IMR-90 (cell line): ENCODE data around the gene DNMT1. TPM values are rescaled to one million over a fixed set of nuclear protein-coding genes. Genes with fewer than 3 reads are reported as not detected.

ENCODE experiments used
- ATAC-seq: fragments of 200-7000 bp; cut with Tn5 transposase; 2 replicates; pipeline ENCODE4 v1.9.1; 2020; ENCODE audit warnings: low read depth, mild to moderate bottlenecking, moderate library complexity
- BruUV-seq: library from RNA; stranded (reverse); fragments of 400-500 nt; replicated peaks from 2 replicates; lab custom pipeline; 2021; lab: Mats Ljungman, UMichigan
- CTCF ChIA-PET: fragments of 300-600 bp; formaldehyde crosslinking; extraction: SDS; loops from one replicate; lab custom pipeline; 2021; ENCODE audit warnings: antibody characterized with exemption; lab: Yijun Ruan, JAX
- POLR2A ChIA-PET: fragments of 300-600 bp; sonication (Branson Sonifier 250); formaldehyde crosslinking; loops from one replicate; lab custom pipeline; 2022; ENCODE audit warnings: antibody characterized with exemption; ENCODE audit not compliant: unreplicated experiment; lab: Charles Lee
- DNase-seq: peaks from one replicate; pipeline ENCODE4 v3.0.0; 2013
- H2AFZ ChIP-seq: replicated peaks from 2 replicates; pipeline ENCODE3; 2013; ENCODE audit warnings: low read length, mild to moderate bottlenecking; ENCODE audit not compliant: poor library complexity
- H2AK5ac ChIP-seq: 2 replicates; pipeline ENCODE4 v1.6.1; 2013; ENCODE audit warnings: low read depth, low read length, inconsistent platforms
- H2AK9ac ChIP-seq: replicated peaks from 2 replicates; pipeline ENCODE3; 2013; ENCODE audit warnings: mild to moderate bottlenecking, low read depth, low read length, moderate library complexity; ENCODE audit not compliant: poor library complexity
- H2BK120ac ChIP-seq: 2 replicates; pipeline ENCODE4 v1.6.1; 2013; ENCODE audit warnings: low read depth, low read length, inconsistent platforms
- H2BK15ac ChIP-seq: 3 replicates; pipeline ENCODE4 v1.6.1; 2013; ENCODE audit warnings: low read depth, low read length, inconsistent platforms
- H2BK20ac ChIP-seq: 2 replicates; pipeline ENCODE4 v1.6.1; 2013; ENCODE audit warnings: low read depth, mild to moderate bottlenecking, inconsistent platforms, low read length, moderate library complexity
- H2BK5ac ChIP-seq: 2 replicates; pipeline ENCODE4 v1.6.1; 2013; ENCODE audit warnings: mild to moderate bottlenecking, low read depth, low read length, inconsistent platforms; ENCODE audit not compliant: poor library complexity, severe bottlenecking
- H3K14ac ChIP-seq: replicated peaks from 2 replicates; pipeline ENCODE4 v1.6.1; 2013; ENCODE audit warnings: low read depth, low read length, inconsistent platforms
- H3K18ac ChIP-seq: 2 replicates; pipeline ENCODE4 v1.6.1; 2013; ENCODE audit warnings: low read depth, low read length, control low read depth
- H3K23ac ChIP-seq: 2 replicates; pipeline ENCODE4 v1.6.1; 2013; ENCODE audit warnings: low read depth, low read length, inconsistent platforms
- H3K27ac ChIP-seq: 2 replicates; pipeline ENCODE4 v1.5.1; 2013; ENCODE audit warnings: mild to moderate bottlenecking, control low read depth, low read length; ENCODE audit not compliant: insufficient read depth
- H3K27me3 ChIP-seq: 2 replicates; pipeline ENCODE4 v1.6.1; 2013; ENCODE audit warnings: low read length; ENCODE audit not compliant: control insufficient read depth, insufficient read depth
- H3K36me3 ChIP-seq: 2 replicates; pipeline ENCODE4 v1.6.1; 2013; ENCODE audit warnings: low read length, mixed read lengths; ENCODE audit not compliant: control insufficient read depth, insufficient read depth
- H3K4ac ChIP-seq: 2 replicates; pipeline ENCODE4 v1.6.1; 2013; ENCODE audit warnings: low read depth, low read length, inconsistent platforms
- H3K4me1 ChIP-seq: 2 replicates; pipeline ENCODE4 v1.6.1; 2013; ENCODE audit warnings: low read length, mixed read lengths; ENCODE audit not compliant: control insufficient read depth, insufficient read depth
- H3K4me2 ChIP-seq: 2 replicates; pipeline ENCODE4 v1.6.1; 2013; ENCODE audit warnings: low read depth, mild to moderate bottlenecking, control low read depth, low read length, moderate library complexity
- H3K4me3 ChIP-seq: 2 replicates; pipeline ENCODE4 v1.5.1; 2013; ENCODE audit warnings: low read depth, mild to moderate bottlenecking, control low read depth, low read length, moderate library complexity; ENCODE audit not compliant: insufficient read depth
- H3K56ac ChIP-seq: 2 replicates; pipeline ENCODE4 v1.6.1; 2013; ENCODE audit warnings: low read length, inconsistent platforms; ENCODE audit not compliant: insufficient read depth; ENCODE audit errors: extremely low read depth
- H3K79me1 ChIP-seq, 2 experiments: 2 replicates each; pipeline ENCODE4 v1.6.1; 2013; ENCODE audit warnings: low read length in 2 of 2, inconsistent platforms in 1 of 2, low read depth in 1 of 2
- H3K9ac ChIP-seq: 2 replicates; pipeline ENCODE4 v1.6.1; 2013; ENCODE audit warnings: low read depth, low read length, control low read depth
- H3K9me1 ChIP-seq: 2 replicates; pipeline ENCODE4 v1.6.1; 2013; ENCODE audit warnings: low read length, inconsistent platforms; ENCODE audit not compliant: insufficient read depth
- H3K9me3 ChIP-seq: 2 replicates; pipeline ENCODE4 v1.6.1; 2013; ENCODE audit warnings: low read length; ENCODE audit not compliant: control insufficient read depth, insufficient read depth
- H4K20me1 ChIP-seq: 2 replicates; pipeline ENCODE4 v1.6.1; 2013; ENCODE audit warnings: low read length, inconsistent platforms; ENCODE audit not compliant: insufficient read depth
- H4K5ac ChIP-seq: 2 replicates; pipeline ENCODE4 v1.6.1; 2013; ENCODE audit warnings: mild to moderate bottlenecking, low read depth, low read length, control low read depth
- H4K8ac ChIP-seq, 2 experiments: 2 replicates each; pipeline ENCODE4 v1.6.1; 2013; ENCODE audit warnings: low read depth in 2 of 2, low read length in 2 of 2, control low read depth in 1 of 2, inconsistent platforms in 1 of 2
- H4K91ac ChIP-seq: 2 replicates; pipeline ENCODE4 v1.6.1; 2013; ENCODE audit warnings: low read depth, low read length, inconsistent platforms; ENCODE audit not compliant: insufficient read depth
- BHLHE40 ChIP-seq: fragments of 150-350 bp; IDR thresholded peaks from 2 replicates; pipeline ENCODE4 v1.6.1; 2016; ENCODE audit warnings: mild to moderate bottlenecking, low read depth, low read length
- CHD1 ChIP-seq: IDR thresholded peaks from 2 replicates; pipeline ENCODE4 v1.6.1; 2012; ENCODE audit warnings: low read depth, low read length, improper control_type of control experiment
- CTCF ChIP-seq: conservative IDR thresholded peaks from 2 replicates; pipeline ENCODE4 v1.5.1; 2012; ENCODE audit warnings: mild to moderate bottlenecking, low read depth, low read length, improper control_type of control experiment
- FOS ChIP-seq: fragments of 150-350 bp; IDR thresholded peaks from 2 replicates; pipeline ENCODE4 v1.6.1; 2016; ENCODE audit warnings: low read depth, low read length
- MAFK ChIP-seq: IDR thresholded peaks from 2 replicates; pipeline ENCODE4 v1.6.1; 2012; ENCODE audit warnings: low read depth, low read length, improper control_type of control experiment
- MAZ ChIP-seq: IDR thresholded peaks from 2 replicates; pipeline ENCODE4 v1.6.1; 2012; ENCODE audit warnings: low read depth, mild to moderate bottlenecking, low read length, improper control_type of control experiment, moderate library complexity, borderline replicate concordance
- MXI1 ChIP-seq: IDR thresholded peaks from 2 replicates; pipeline ENCODE4 v1.6.1; 2012; ENCODE audit warnings: low read depth, mild to moderate bottlenecking, low read length, moderate library complexity, borderline replicate concordance
- NFE2L2 ChIP-seq: fragments of 150-350 bp; IDR thresholded peaks from 2 replicates; pipeline ENCODE4 v1.6.1; 2016; ENCODE audit warnings: low read depth, mild to moderate bottlenecking, low read length
- POLR2A ChIP-seq: IDR thresholded peaks from 2 replicates; pipeline ENCODE4 v1.6.1; 2012; ENCODE audit warnings: mild to moderate bottlenecking, low read depth, low read length
- RCOR1 ChIP-seq: IDR thresholded peaks from 2 replicates; pipeline ENCODE4 v1.6.1; 2012; ENCODE audit warnings: mild to moderate bottlenecking, low read length, improper control_type of control experiment; ENCODE audit not compliant: insufficient replicate concordance
- RFX5 ChIP-seq: IDR thresholded peaks from 2 replicates; pipeline ENCODE4 v1.8.0; 2012; ENCODE audit warnings: low read depth, mild to moderate bottlenecking, low read length, moderate library complexity
- SMC3 ChIP-seq: fragments of 150-350 bp; IDR thresholded peaks from 2 replicates; pipeline ENCODE4 v1.6.1; 2016; ENCODE audit warnings: low read depth, mild to moderate bottlenecking, antibody characterized with exemption, low read length, moderate library complexity
- USF2 ChIP-seq: fragments of 150-350 bp; IDR thresholded peaks from 2 replicates; pipeline ENCODE4 v1.6.1; 2017; ENCODE audit warnings: mild to moderate bottlenecking, antibody characterized with exemption, low read length, low read depth
- WGBS, 2 experiments: methylation state at CpG; one replicate each; pipeline versions ENCODE4 v1.1.5 to v1.1.7; 2013; ENCODE audit warnings: missing lambda C conversion rate in 2 of 2; ENCODE audit not compliant: insufficient read length in 1 of 2; ENCODE audit errors: extremely low coverage in 2 of 2; 5-methylcytosine and 5-hydroxymethylcytosine counted together
- dilution Hi-C: fragments of 300-500 bp; cut with HindIII; formaldehyde crosslinking; loops from one replicate; pipeline ENCODE4 v1.14.3; 2018; ENCODE audit warnings: low sequenced_read_pairs; ENCODE audit not compliant: unreplicated experiment
- in situ Hi-C: fragments of 300-500 bp; cut with MboI; formaldehyde crosslinking; loops from 3 replicates; pipeline ENCODE4 v1.14.3; 2019; ENCODE audit warnings: low sequenced_read_pairs, inconsistent platforms, mixed read lengths
- intact Hi-C: fragments of 100-400 bp; cut with micrococcal nuclease; formaldehyde crosslinking; loops from 2 replicates; pipeline ENCODE4 v1.10.0; 2022
- polyA plus RNA-seq, 3 experiments: library from polyadenylated mRNA; depleted of rRNA; stranded (reverse); fragments of >200 nt; gene quantifications; 2 replicates each; pipeline ENCODE4 v1.2.3, GENCODE V29; 2012; ENCODE audit warnings: low replicate concordance in 1 of 3
- total RNA-seq: library from RNA; depleted of rRNA; stranded (reverse); fragments of >200 nt; gene quantifications from 2 replicates; pipeline ENCODE4 v1.2.3, GENCODE V29; 2012
- TF ChIP-seq, protein P1 (sequence below): fragments of 150-350 bp; IDR thresholded peaks from 2 replicates; pipeline ENCODE4 v1.6.1; 2016; ENCODE audit warnings: low read depth, mild to moderate bottlenecking, low read length, moderate library complexity, borderline replicate concordance

DNMT1 gene
- total and polyA plus RNA-seq, 2 of the 4 experiments (the other 2 are of a cell fraction), result 26.2 to 83.6 TPM

- intact Hi-C loops (loop anchor here (2.0 kb wide), 1 partner anchor 36 kb away; the partner anchor contains the start of gene DNMT1), dilution Hi-C loops (no loop called here), in situ Hi-C loops (no loop called here)
- Histone ChIP-seq H3K9ac (peak within 1 kb of the TSS; percentile 92), H3K36me3 (peaks cover 7% of the 10 kb centered on the region; the same call in 1 of the 2 replicates), H4K5ac (peak within 1 kb of the TSS; percentile 47), H3K4me2 (peak within 1 kb of the TSS; percentile 51), H2BK20ac (peak within 1 kb of the TSS; percentile 48; the same call in 1 of the 2 replicates), H2BK5ac (peak within 1 kb of the TSS; percentile 63), H3K18ac (peak within 1 kb of the TSS; percentile 74), H4K91ac (peak within 1 kb of the TSS; percentile 66), H3K56ac (peak within 1 kb of the TSS; percentile 27; the same call in 1 of the 2 replicates), H3K79me1 (peaks cover 29 to 52% of the 10 kb centered on the region in 2 experiments; a peak in 3 of 4 replicates), H4K20me1 (peaks cover 20% of the 10 kb centered on the region), H2AK5ac (peak within 1 kb of the TSS; percentile 85), H3K4me3 (peak within 1 kb of the TSS; percentile 87), H3K27me3 (no peaks in the 10 kb centered on the region), H3K23ac (peak within 1 kb of the TSS; percentile 41), H3K14ac (peak within 1 kb of the TSS; percentile 93), H2AFZ (peak within 1 kb of the TSS; percentile 93), H2AK9ac (peak within 1 kb of the TSS; percentile 97), H3K4ac (peak within 1 kb of the TSS; percentile 90), H3K9me1 (peaks cover 14% of the 10 kb centered on the region), H3K9me3 (no peaks in the 10 kb centered on the region), H3K27ac (peak within 1 kb of the TSS; percentile 89), H4K8ac (peak within 1 kb of the TSS; percentile 62 to 75), H2BK120ac (peak within 1 kb of the TSS; percentile 65), H2BK15ac (peak within 1 kb of the TSS; percentile 34; the same call in 1 of the 3 replicates), H3K4me1 (peaks cover 26% of the 10 kb centered on the region)
- no TSS peak for BruUV-seq
- POLR2A ChIA-PET, result no interaction called here
- ATAC-seq, result peak; percentile 69
- peak; percentile 75 for DNase-seq
- WGBS, 2 experiments, result 0% methylated on average over 23 of the region's 73 CpGs; no CpG with 5 or more reads in 1 of the 2 experiments
- CTCF ChIA-PET, result no interaction called here
- TF ChIP-seq MAFK (no peak), RFX5 (no peak), MXI1 (no peak), RCOR1 (no peak), SMC3 (no peak), BHLHE40 (no peak), FOS (no peak), USF2 (no peak), MAZ (peak; percentile 89; the same call in 1 of the 2 replicates), CHD1 (peak; percentile 87; the same call in 1 of the 2 replicates), CTCF (no peak), POLR2A (peak; percentile 86), NFE2L2 (no peak)
- TF ChIP-seq, protein P1, sequence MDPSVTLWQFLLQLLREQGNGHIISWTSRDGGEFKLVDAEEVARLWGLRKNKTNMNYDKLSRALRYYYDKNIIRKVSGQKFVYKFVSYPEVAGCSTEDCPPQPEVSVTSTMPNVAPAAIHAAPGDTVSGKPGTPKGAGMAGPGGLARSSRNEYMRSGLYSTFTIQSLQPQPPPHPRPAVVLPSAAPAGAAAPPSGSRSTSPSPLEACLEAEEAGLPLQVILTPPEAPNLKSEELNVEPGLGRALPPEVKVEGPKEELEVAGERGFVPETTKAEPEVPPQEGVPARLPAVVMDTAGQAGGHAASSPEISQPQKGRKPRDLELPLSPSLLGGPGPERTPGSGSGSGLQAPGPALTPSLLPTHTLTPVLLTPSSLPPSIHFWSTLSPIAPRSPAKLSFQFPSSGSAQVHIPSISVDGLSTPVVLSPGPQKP, result no peak
Measured at GRCh38 chr19:10230861-10231611, 36.3 kb upstream of the DNMT1 start, which contains the start of gene S1PR2. TSS of gene S1PR2 (minus strand) at chr19:10231331. CDS start at chr19:10224905, 6,426 bp downstream.
